Activated CD4-positive, alpha-beta T cell treated with anti-CD3 and anti-CD28 coated beads, Interleukin-2, amount 50 U/mL, for 48 hours (primary cell): ENCODE results near the gene C10orf90.

ENCODE experiments used
- DNase-seq, 2 experiments: peaks; one replicate each; pipeline ENCODE4 v3.0.0-alpha.2; 2020

C10orf90 gene

GRCh38 chr10:126674741-126675515 is 4.4 kb upstream of the C10orf90 start:
- no peak for DNase-seq

GRCh38 chr10:126673565-126673964 is 3.1 kb upstream of the C10orf90 start:
- no peak for DNase-seq

DNA sequence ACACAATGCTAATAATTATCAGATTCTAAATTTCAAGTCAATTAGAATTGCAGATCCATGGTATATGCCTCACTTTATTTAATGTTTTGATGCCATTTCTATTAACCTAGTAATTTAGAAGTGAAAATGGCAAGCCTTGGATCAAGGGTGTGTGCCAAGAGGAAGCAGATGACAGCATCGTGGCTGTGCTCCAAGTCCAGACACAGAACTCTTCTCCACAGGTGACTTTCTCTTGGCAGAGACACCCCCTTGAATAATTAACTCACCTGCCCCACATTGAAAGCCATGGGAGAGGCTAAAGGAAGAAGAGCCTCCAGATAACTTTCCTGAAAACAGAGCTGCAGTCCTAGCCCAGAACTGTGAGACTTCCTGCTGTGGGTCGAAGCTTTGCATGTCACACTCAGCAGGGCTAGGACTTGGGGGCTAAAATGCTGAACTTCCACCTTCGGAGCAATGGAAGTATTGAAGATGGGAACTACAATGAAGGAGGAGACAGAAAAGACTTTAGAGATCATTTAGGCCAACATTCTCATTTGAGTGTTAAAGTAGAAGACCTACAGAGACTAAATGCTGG is 996 bp upstream of the C10orf90 start:
- no peak for DNase-seq

GRCh38 chr10:126670895-126671261 is 385 bp upstream of the C10orf90 start:
- DNase-seq, result no peak

- DNase-seq, result no peak
These were observed 1.3 kb downstream of the C10orf90 start for GRCh38 chr10:126669168-126669567.

DNA sequence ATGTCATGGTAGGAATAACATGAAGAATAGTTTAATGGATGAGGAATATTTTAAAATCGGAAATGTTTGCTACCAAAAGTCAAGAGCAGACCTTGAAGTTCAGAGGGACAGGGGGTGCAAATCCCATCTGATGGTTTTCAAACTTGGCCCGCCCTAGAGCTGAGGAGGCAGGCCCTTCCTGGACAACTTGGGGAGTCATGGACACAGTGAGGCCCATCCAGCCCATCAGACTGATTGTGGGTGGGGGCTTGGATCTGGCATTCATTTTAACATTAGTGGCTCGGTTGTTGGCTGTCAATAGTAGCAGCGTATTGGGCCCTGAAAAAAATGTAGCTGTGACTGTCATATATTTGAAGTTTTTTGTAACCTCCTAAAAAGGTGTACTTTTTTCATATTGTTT is 2.0 kb downstream of the C10orf90 start:
- no peak for DNase-seq

- DNase-seq, result no peak
These were observed 2.9 kb downstream of the C10orf90 start for GRCh38 chr10:126667568-126667967.

DNA sequence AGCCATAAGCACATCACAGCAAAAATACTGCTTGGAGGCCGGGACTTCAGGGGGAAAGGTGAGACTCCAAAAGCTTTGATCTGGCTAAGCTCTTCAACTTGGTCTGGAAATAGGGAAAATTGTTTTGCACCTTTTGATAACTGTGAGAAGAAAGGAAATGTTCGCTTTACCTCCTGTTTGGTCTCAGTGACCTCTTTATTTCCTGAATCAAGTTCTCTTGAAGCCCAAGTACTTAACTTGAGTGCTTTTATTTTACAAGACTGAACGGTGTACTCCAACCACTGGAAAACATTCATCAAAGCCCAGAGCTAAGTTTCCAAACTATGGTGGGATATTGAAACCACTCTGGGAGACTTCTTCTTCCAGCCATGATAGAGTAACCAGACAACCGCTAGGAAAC is 5.3 kb downstream of the C10orf90 start:
- no peak for DNase-seq

- DNase-seq, result no peak
These were observed 6.6 kb downstream of the C10orf90 start for GRCh38 chr10:126663880-126664279.

GRCh38 chr10:126663328-126663727 is 7.2 kb downstream of the C10orf90 start:
- peak; percentile 1 to 12 for DNase-seq

GRCh38 chr10:126661841-126662515 is 8.5 kb downstream of the C10orf90 start:
- DNase-seq, result no peak

GRCh38 chr10:126661356-126661755 is 9.1 kb downstream of the C10orf90 start:
- DNase-seq, result no peak

DNA sequence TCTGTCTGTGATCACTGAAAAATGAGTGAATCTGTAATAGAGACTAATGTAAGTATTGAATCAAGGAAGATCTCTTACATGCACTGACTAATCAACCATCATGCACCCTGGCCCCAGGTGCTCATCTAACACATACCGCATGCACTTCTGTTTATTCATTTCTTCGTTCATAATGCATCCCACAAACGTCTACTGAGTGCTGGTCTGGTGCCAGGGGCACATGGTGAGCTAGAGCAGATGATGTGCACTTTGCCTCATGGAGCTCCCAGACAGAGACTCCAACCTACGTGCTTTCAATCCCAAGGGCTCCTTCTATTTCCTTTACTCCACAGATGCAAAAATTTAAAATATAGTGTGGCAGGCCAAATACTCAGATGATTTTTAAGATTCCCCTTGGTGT is 10.7 kb downstream of the C10orf90 start:
- no peak for DNase-seq

DNA sequence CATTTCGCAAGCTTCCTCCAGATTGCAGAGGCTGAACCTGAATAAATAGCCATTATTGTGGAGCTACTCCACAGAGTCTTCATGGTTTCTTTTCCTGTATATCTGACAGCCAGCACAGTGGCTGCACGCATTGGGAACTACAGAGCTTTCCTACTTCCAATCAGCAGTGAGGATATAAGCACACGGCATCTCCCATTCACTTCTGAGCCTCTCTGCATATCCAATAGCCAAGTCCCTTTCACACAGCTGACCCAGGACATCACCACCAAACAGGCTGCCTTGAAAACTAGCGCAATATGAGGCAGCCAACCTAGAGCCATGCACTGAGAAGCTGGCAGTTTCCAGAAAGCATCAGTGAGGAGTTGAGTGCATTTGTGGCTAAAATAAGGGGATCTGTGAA is 11.6 kb downstream of the C10orf90 start:
- DNase-seq, result no peak

GRCh38 chr10:126654579-126654978 is 15.9 kb downstream of the C10orf90 start:
- DNase-seq, result no peak

DNA sequence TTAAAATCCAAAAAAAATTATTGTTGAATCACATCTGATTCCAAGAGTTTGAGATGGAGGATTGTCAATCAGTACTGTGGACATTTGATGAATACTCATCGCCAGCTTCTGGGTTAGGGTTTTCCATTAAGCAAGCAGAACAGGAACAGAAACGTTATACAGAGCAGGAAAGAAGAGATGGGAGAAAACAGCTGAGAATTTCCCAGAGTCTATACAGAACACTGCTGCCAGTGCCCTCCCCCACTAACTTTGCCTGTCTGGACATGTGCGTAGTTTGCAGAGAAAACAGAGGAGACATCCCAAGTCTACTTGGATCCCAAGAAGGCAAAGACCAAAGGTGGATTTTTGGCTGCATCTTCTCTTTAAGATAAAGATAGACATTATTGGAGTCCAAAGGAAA is 19.0 kb downstream of the C10orf90 start:
- no peak for DNase-seq

DNA sequence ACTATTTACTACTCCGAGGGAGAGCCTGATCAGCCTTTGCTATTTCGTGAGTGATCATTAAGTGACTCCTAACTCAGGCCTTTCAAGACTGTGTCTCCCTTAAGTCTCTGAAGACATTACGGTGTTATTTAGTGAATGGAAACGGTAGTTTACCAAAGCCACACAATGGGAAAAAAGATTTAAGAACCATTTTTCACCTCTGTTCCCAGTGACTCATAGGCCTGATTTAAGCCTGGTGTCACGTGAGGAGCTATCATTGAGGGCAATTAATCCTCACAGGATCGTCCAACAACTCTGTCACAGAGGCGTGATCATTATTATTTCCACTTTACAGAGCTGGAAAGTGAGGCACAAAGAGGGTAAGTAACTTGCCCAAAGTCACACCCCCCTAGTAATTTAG is 20.3 kb downstream of the C10orf90 start:
- DNase-seq, result no peak

GRCh38 chr10:126647116-126647515 is 23.4 kb downstream of the C10orf90 start:
- DNase-seq, result no peak

DNA sequence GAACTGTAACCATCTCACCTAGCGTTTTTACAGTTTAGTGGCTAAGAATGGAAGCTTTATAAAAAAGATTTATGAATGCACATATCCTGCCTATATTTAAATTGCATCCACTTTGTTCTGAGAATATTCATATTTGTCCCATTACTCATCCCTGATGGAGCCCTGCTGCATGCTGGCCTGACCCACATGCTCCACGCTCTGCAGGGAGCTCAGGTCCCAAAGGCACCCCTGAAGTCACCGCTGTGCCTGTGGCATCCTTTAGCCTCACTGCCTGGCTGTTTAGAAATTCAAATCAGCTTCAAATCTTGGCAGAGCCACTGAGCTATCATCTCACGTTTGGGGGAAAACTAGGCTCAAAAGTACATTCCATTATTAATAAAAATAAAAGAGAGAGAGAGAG is 24.4 kb downstream of the C10orf90 start:
- DNase-seq, result no peak

GRCh38 chr10:126640401-126640800 is 30.1 kb downstream of the C10orf90 start:
- no peak for DNase-seq

DNA sequence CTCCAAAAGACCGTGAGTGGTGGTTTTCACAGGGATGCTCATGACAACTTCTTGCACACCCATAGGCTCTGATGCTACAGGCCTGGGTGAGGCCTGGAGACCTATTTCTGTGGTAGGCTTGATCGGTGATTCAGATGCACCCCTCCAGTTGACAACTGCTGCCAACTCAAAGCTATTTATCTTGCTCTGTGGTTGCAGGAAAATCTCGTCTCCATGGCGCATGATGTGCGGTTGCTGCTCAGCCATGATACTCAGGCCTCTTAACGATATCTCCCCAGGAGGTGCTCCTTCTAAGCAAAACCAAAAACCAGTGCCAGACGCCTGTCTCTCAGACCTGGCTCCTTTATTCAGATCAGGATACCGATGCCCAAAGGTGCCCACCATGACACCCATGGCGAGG is 31.4 kb downstream of the C10orf90 start:
- no peak for DNase-seq

GRCh38 chr10:126638542-126638941 is 32.0 kb downstream of the C10orf90 start:
- DNase-seq, result no peak

DNA sequence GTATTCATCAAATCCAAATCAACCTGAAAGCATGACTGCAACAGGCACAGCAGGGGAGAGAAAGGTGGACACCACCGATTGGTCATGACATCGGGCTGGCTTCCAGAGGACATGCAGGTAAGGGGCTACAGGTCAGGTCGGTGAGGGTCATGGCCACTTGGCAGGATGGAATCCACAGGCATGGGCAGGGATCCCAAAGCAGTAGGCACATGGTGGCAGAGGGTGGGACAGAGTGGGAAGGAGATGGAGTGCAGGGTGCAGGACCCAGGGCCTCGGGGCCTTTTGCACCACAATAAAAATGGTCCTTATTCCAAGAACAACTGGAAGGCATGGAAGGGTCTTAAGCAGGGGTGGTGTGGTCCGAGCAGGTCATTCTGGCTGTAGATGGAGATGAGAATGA is 33.0 kb downstream of the C10orf90 start:
- DNase-seq, result no peak

GRCh38 chr10:126634911-126635310 is 35.6 kb downstream of the C10orf90 start:
- no peak for DNase-seq
